Measurements from ENCODE around the gene RUSC1. TPM values are rescaled to one million over a fixed set of nuclear protein-coding genes. Genes with fewer than 3 reads are reported as not detected.

The RUSC1 gene
- total and polyA plus RNA-seq, 2 of the 8 experiments (the other 6 are each of a cell fraction or from before 2014, with no cell fraction given) = 54.6 to 90.4 TPM

- DNase-seq (ENCODE audit: low read depth in 1 of 2, low spot score in 2 of 2) (no peak), FAIRE-seq (no peak)
- H3K56ac ChIP-seq (replicated peaks; ENCODE audit: insufficient read length, low read depth, low read length) = no peak overlapping the region
- H2BK5ac ChIP-seq (ENCODE audit: low read depth, low read length) = no peak overlapping the region
- no peak overlapping the region for H4K5ac ChIP-seq (ENCODE audit: insufficient read length, low read depth, low read length)
- H2AFZ ChIP-seq (ENCODE audit: low read length) = no peak overlapping the region
- no peak overlapping the region for H2BK20ac ChIP-seq (ENCODE audit: low read length)
- H3K4me3 ChIP-seq (ENCODE audit: extremely low read depth in 1 of 4, insufficient read depth in 2 of 4, low read depth in 3 of 4, low read length in 4 of 4) = no peak overlapping the region
- H2BK120ac ChIP-seq (replicated peaks; ENCODE audit: low read depth, low read length) = no peak overlapping the region
- H3K27me3 ChIP-seq (replicated peaks in 1 of 4; ENCODE audit: control insufficient read depth in 3 of 4, extremely low read depth in 1 of 4, insufficient read depth in 3 of 4, low read length in 3 of 4) = no peaks in the 10 kb centered on the region
- peaks cover 0 to 4% of the 10 kb centered on the region in 2 experiments for H4K20me1 ChIP-seq (replicated peaks in 1 of 2; ENCODE audit: control insufficient read depth in 1 of 2, insufficient read depth in 2 of 2, low read length in 2 of 2)
- ChIA-PET POLR2A (ENCODE audit: partially characterized antibody) (interaction anchor here (1.4 kb wide), 1 partner anchor 10 kb away, joined by 4 read pairs; no protein-coding TSS in a partner anchor), CTCF (ENCODE audit: partially characterized antibody) (interaction anchor here (0.7 to 0.9 kb wide), 2 partner anchors 40 to 87 kb away, joined by 3 to 4 read pairs; no protein-coding TSS in a partner anchor)
- no peak overlapping the region for H3K4me2 ChIP-seq (ENCODE audit: insufficient read depth in 1 of 2, low read depth in 2 of 2, low read length in 2 of 2)
- no peaks in the 10 kb centered on the region for H3K4me1 ChIP-seq (replicated peaks in 1 of 4; ENCODE audit: control insufficient read depth in 3 of 4, insufficient read depth in 4 of 4, low read length in 3 of 4)
- no peak overlapping the region for H3K27ac ChIP-seq (ENCODE audit: low read depth, low read length)
- no peak for TF ChIP-seq CBX8 (IDR thresholded peaks at IDR 0.05; ENCODE audit: borderline replicate concordance, low read depth, low read length)
- no peaks in the 10 kb centered on the region for H3K23me2 ChIP-seq (ENCODE audit: low read depth, low read length)
- H2BK12ac ChIP-seq (ENCODE audit: low read depth, low read length) = no peak overlapping the region
- H4K91ac ChIP-seq (replicated peaks; ENCODE audit: insufficient read length, low read length) = no peak overlapping the region
- no peak overlapping the region for H4K8ac ChIP-seq (ENCODE audit: extremely low read depth, insufficient read depth, low read length)
- no peak overlapping the region for H3K4ac ChIP-seq (replicated peaks; ENCODE audit: insufficient read length, low read depth, low read length)
- H3K14ac ChIP-seq (ENCODE audit: insufficient read length) = no peak overlapping the region
- WGBS, 2 experiments (ENCODE audit: extremely low coverage in 1 of 2, insufficient coverage in 1 of 2, insufficient read length in 1 of 2, insufficient replicate concordance in 2 of 2, low coverage in 1 of 2, low lambda C conversion rate in 2 of 2, missing lambda C conversion rate in 1 of 2) = 95% methylated on average over 1 of the region's 1 CpG; no CpG with 5 or more reads in 1 of the 2 experiments
- H3K79me1 ChIP-seq (ENCODE audit: low read depth, low read length) = 0 out of 2 replicates have a peak, but pooled peaks cover 2% of the 10 kb centered on the region
- H3K79me2 ChIP-seq (ENCODE audit: control insufficient read depth in 1 of 2, insufficient read depth in 2 of 2, low read length in 2 of 2) = no peaks in the 10 kb centered on the region
- H3K23ac ChIP-seq (ENCODE audit: insufficient read length) = no peak overlapping the region
- no peaks in the 10 kb centered on the region for H3K9me3 ChIP-seq (ENCODE audit: insufficient read depth in 2 of 2, low read depth in 1 of 2, low read length in 1 of 2)
- peaks cover 2 to 44% (median 16%) of the 10 kb centered on the region in 4 experiments for H3K36me3 ChIP-seq (ENCODE audit: control insufficient read depth in 2 of 4, insufficient read depth in 4 of 4, low read length in 3 of 4)
- H2BK15ac ChIP-seq (ENCODE audit: low read length) = no peak overlapping the region
- H2AK5ac ChIP-seq (ENCODE audit: low read depth, low read length) = no peak overlapping the region
- H3K18ac ChIP-seq (ENCODE audit: extremely low read depth, low read length) = no peak overlapping the region
- no peak overlapping the region for H3K9ac ChIP-seq (replicated peaks in 1 of 4; ENCODE audit: extremely low read depth in 1 of 4, low read depth in 3 of 4, low read length in 3 of 4)
Measured at GRCh38 chr1:155334962-155335361, 14.3 kb downstream of the RUSC1 start.
